Mesendoderm (in vitro differentiated cells): ENCODE results near the gene BRPF1.

Experiments
- DNase-seq: peaks from one replicate; pipeline ENCODE4 v3.0.0; 2013
- H2AK5ac ChIP-seq: 2 replicates; pipeline ENCODE4 v1.6.1; 2013; ENCODE audit warnings: low read length, inconsistent platforms
- H2BK120ac ChIP-seq: 2 replicates; pipeline ENCODE4 v1.6.1; 2013; ENCODE audit warnings: low read depth, mild to moderate bottlenecking, low read length, moderate library complexity, mixed read lengths
- H2BK15ac ChIP-seq: replicated peaks from 2 replicates; pipeline ENCODE4 v1.6.1; 2013; ENCODE audit warnings: low read depth, mild to moderate bottlenecking, moderate library complexity
- H2BK5ac ChIP-seq: 2 replicates; pipeline ENCODE4 v1.6.1; 2013; ENCODE audit warnings: low read length, inconsistent platforms
- H3K18ac ChIP-seq: 2 replicates; pipeline ENCODE4 v1.6.1; 2013; ENCODE audit warnings: mild to moderate bottlenecking, low read length, mixed read lengths
- H3K23ac ChIP-seq: one replicate; pipeline ENCODE4 v1.6.1; 2013; ENCODE audit warnings: low read length
- H3K27ac ChIP-seq: 2 replicates; pipeline ENCODE4 v1.5.1; 2013; ENCODE audit warnings: low read depth, mild to moderate bottlenecking, inconsistent platforms, low read length, moderate library complexity
- H3K27me3 ChIP-seq: 2 replicates; pipeline ENCODE4 v1.6.1; 2013; ENCODE audit warnings: low read length, control low read depth, mild to moderate bottlenecking, inconsistent platforms; ENCODE audit not compliant: insufficient read depth, poor library complexity
- H3K36me3 ChIP-seq: 2 replicates; pipeline ENCODE4 v1.6.1; 2013; ENCODE audit warnings: low read length, inconsistent platforms; ENCODE audit not compliant: control insufficient read depth, insufficient read depth
- H3K4ac ChIP-seq: one replicate; pipeline ENCODE4 v1.6.1; 2013; ENCODE audit warnings: low read depth, mild to moderate bottlenecking, low read length, moderate library complexity
- H3K4me1 ChIP-seq: 2 replicates; pipeline ENCODE4 v1.6.1; 2013; ENCODE audit warnings: low read depth, low read length, inconsistent platforms; ENCODE audit not compliant: control insufficient read depth
- H3K4me2 ChIP-seq: 2 replicates; pipeline ENCODE4 v1.6.1; 2013; ENCODE audit warnings: low read length
- H3K4me3 ChIP-seq: 2 replicates; pipeline ENCODE4 v1.5.1; 2013; ENCODE audit warnings: mild to moderate bottlenecking, low read length
- H3K56ac ChIP-seq: one replicate; pipeline ENCODE4 v1.6.1; 2013; ENCODE audit warnings: low read length
- H3K79me1 ChIP-seq: 2 replicates; pipeline ENCODE4 v1.6.1; 2013; ENCODE audit warnings: low read length, inconsistent platforms
- H3K79me2 ChIP-seq: 2 replicates; pipeline ENCODE4 v1.6.1; 2013; ENCODE audit warnings: mild to moderate bottlenecking, low read length; ENCODE audit not compliant: control insufficient read depth, insufficient read depth
- H3K9ac ChIP-seq: 2 replicates; pipeline ENCODE4 v1.6.1; 2013; ENCODE audit warnings: low read length, inconsistent platforms
- H4K5ac ChIP-seq: one replicate; pipeline ENCODE4 v1.6.1; 2013; ENCODE audit warnings: low read length
- H4K8ac ChIP-seq: one replicate; pipeline ENCODE4 v1.6.1; 2013; ENCODE audit warnings: low read depth, mild to moderate bottlenecking, control low read depth, low read length, moderate library complexity
- WGBS: extraction: QIAGEN DNeasy Blood & Tissue Kit; methylation state at CpG from one replicate; pipeline ENCODE4 v1.1.7; 2013; ENCODE audit warnings: low lambda C conversion rate, missing lambda C conversion rate; ENCODE audit not compliant: insufficient coverage; ENCODE audit errors: extremely low coverage; 5-methylcytosine and 5-hydroxymethylcytosine counted together

BRPF1 gene

GRCh38 chr3:9791127-9791526, 59.6 kb downstream of the BRPF1 start:
- no peak overlapping the region for H3K4ac ChIP-seq
- no peak overlapping the region for H3K4me3 ChIP-seq
- WGBS, result no CpG with 5 or more reads among the region's 11 CpGs

GRCh38 chr3:9791790-9792404, 60.4 kb downstream of the BRPF1 start:
- Histone ChIP-seq H3K36me3 (peaks cover 4% of the 10 kb centered on the region), H4K8ac (peak overlapping the region; percentile 97), H3K23ac (no peak overlapping the region), H3K79me2 (peaks cover 24% of the 10 kb centered on the region), H3K56ac (peak overlapping the region; percentile 84), H3K4ac (no peak overlapping the region), H2BK5ac (no peak overlapping the region), H3K4me1 (peaks cover 4% of the 10 kb centered on the region), H2AK5ac (peak overlapping the region; percentile 75), H2BK15ac (no peak overlapping the region), H3K27ac (peak overlapping the region; percentile 94), H4K5ac (peak overlapping the region; percentile 89), H2BK120ac (no peak overlapping the region), H3K18ac (peak overlapping the region; percentile 94), H3K27me3 (no peaks in the 10 kb centered on the region), H3K4me2 (peak overlapping the region; percentile 80), H3K79me1 (peaks cover 21% of the 10 kb centered on the region), H3K4me3 (peak overlapping the region; percentile 67), H3K9ac (peak overlapping the region; percentile 81)
- no peak for DNase-seq
- WGBS, result no CpG with 5 or more reads among the region's 14 CpGs

More at GRCh38 chr3:9791127-9791526, 59.6 kb downstream of the BRPF1 start:
- H3K27ac ChIP-seq, result no peak overlapping the region
- no peak overlapping the region for H2BK120ac ChIP-seq
- peaks cover 20% of the 10 kb centered on the region for H3K79me1 ChIP-seq
- H3K79me2 ChIP-seq, result peaks cover 24% of the 10 kb centered on the region
- peaks cover 4% of the 10 kb centered on the region for H3K4me1 ChIP-seq
- H3K36me3 ChIP-seq, result peaks cover 6% of the 10 kb centered on the region
- H3K27me3 ChIP-seq, result no peaks in the 10 kb centered on the region
- H2AK5ac ChIP-seq, result no peak overlapping the region
- H4K8ac ChIP-seq, result no peak overlapping the region
- no peak overlapping the region for H3K4me2 ChIP-seq
- no peak overlapping the region for H2BK15ac ChIP-seq
- no peak overlapping the region for H4K5ac ChIP-seq
- no peak overlapping the region for H3K23ac ChIP-seq
- peak overlapping the region; percentile 37 for H3K56ac ChIP-seq
- DNase-seq, result no peak
- no peak overlapping the region for H2BK5ac ChIP-seq
- peak overlapping the region; percentile 81 for H3K9ac ChIP-seq
- H3K18ac ChIP-seq, result no peak overlapping the region

GRCh38 chr3:9792405-9793160, 61.0 kb downstream of the BRPF1 start, which contains the start of the genes ARPC4 and TADA3:
TSS of gene ARPC4 (plus strand) at chr3:9793082. CDS start at chr3:9793122, 40 bp downstream.
TSS of gene TADA3 (minus strand) at chr3:9792473. CDS start at chr3:9791466, 1,007 bp downstream.
- Histone ChIP-seq H3K4me3 (peak within 1 kb of the TSS; percentile 99), H2BK120ac (no peak within 1 kb of the TSS), H3K27ac (peak within 1 kb of the TSS; percentile 94), H4K8ac (peak within 1 kb of the TSS; percentile 97), H2AK5ac (peak within 1 kb of the TSS; percentile 75), H3K79me1 (peaks cover 24% of the 10 kb centered on the region), H4K5ac (peak within 1 kb of the TSS; percentile 92), H3K23ac (no peak within 1 kb of the TSS), H3K79me2 (peaks cover 24% of the 10 kb centered on the region), H3K36me3 (peaks cover 4% of the 10 kb centered on the region), H2BK15ac (no peak within 1 kb of the TSS), H3K4me2 (peak within 1 kb of the TSS; percentile 100), H3K4me1 (peaks cover 4% of the 10 kb centered on the region), H3K56ac (peak within 1 kb of the TSS; percentile 98), H3K27me3 (no peaks in the 10 kb centered on the region), H2BK5ac (peak within 1 kb of the TSS; percentile 96), H3K18ac (peak within 1 kb of the TSS; percentile 94), H3K9ac (peak within 1 kb of the TSS; percentile 98), H3K4ac (peak within 1 kb of the TSS; percentile 95)
- peak; percentile 98 for DNase-seq
- no CpG with 5 or more reads among the region's 65 CpGs for WGBS

- peak overlapping the region; percentile 100 for H3K4me2 ChIP-seq
- H3K4me1 ChIP-seq, result peaks cover 4% of the 10 kb centered on the region
- peak overlapping the region; percentile 72 for H3K18ac ChIP-seq
- no peak overlapping the region for H3K23ac ChIP-seq
- no peak overlapping the region for H2BK5ac ChIP-seq
- H3K56ac ChIP-seq, result peak overlapping the region; percentile 98
- H4K5ac ChIP-seq, result peak overlapping the region; percentile 72
- peak overlapping the region; percentile 93 for H4K8ac ChIP-seq
- DNase-seq, result peak; percentile 58
- peak overlapping the region; percentile 98 for H3K9ac ChIP-seq
- no CpG with 5 or more reads among the region's 23 CpGs for WGBS
- peak overlapping the region; percentile 95 for H3K4ac ChIP-seq
- peaks cover 5% of the 10 kb centered on the region for H3K36me3 ChIP-seq
- no peak overlapping the region for H2BK15ac ChIP-seq
- peaks cover 26% of the 10 kb centered on the region for H3K79me1 ChIP-seq
- H3K27ac ChIP-seq, result peak overlapping the region; percentile 30
- H2AK5ac ChIP-seq, result peak overlapping the region; percentile 45
- no peak overlapping the region for H2BK120ac ChIP-seq
- peaks cover 24% of the 10 kb centered on the region for H3K79me2 ChIP-seq
- peak overlapping the region; percentile 99 for H3K4me3 ChIP-seq
- no peaks in the 10 kb centered on the region for H3K27me3 ChIP-seq
These were observed 61.7 kb downstream of the BRPF1 start for GRCh38 chr3:9793161-9793781.

GRCh38 chr3:9794400-9794799, 62.9 kb downstream of the BRPF1 start:
- Histone ChIP-seq H3K4ac (no peak overlapping the region), H3K79me2 (peaks cover 24% of the 10 kb centered on the region), H2BK5ac (no peak overlapping the region), H3K36me3 (peaks cover 3% of the 10 kb centered on the region), H3K27ac (no peak overlapping the region), H3K9ac (no peak overlapping the region), H3K4me3 (no peak overlapping the region), H3K4me2 (no peak overlapping the region), H3K18ac (no peak overlapping the region), H2BK15ac (no peak overlapping the region), H4K8ac (no peak overlapping the region), H3K4me1 (peaks cover 4% of the 10 kb centered on the region), H2AK5ac (no peak overlapping the region), H2BK120ac (no peak overlapping the region), H3K56ac (no peak overlapping the region), H3K23ac (no peak overlapping the region), H3K27me3 (no peaks in the 10 kb centered on the region), H4K5ac (no peak overlapping the region), H3K79me1 (peaks cover 26% of the 10 kb centered on the region)
- WGBS, result no CpG with 5 or more reads among the region's 11 CpGs
- DNase-seq, result no peak
